Neural progenitor cell (in vitro differentiated cells): ENCODE data around the gene COL20A1.

Experiments
- CTCF ChIP-seq: fragments of 200-600 bp; sonication (generic); IDR thresholded peaks from 2 replicates; pipeline ENCODE4 v1.5.1; 2017; ENCODE audit warnings: antibody characterized with exemption, mild to moderate bottlenecking
- EZH2 ChIP-seq: fragments of 200-600 bp; sonication (generic); IDR thresholded peaks from 2 replicates; pipeline ENCODE4 v1.6.1; 2017; ENCODE audit warnings: antibody characterized with exemption, mild to moderate bottlenecking, moderate library complexity

GRCh38 chr20:63351326-63351700, 58.3 kb downstream of the COL20A1 start:
- no peak for TF ChIP-seq EZH2
- TF ChIP-seq CTCF, result no peak
